Measurements from ENCODE around the gene ZNF436. TPM values are rescaled to one million over a fixed set of nuclear protein-coding genes. Genes with fewer than 3 reads are reported as not detected.

The ZNF436 gene
- total RNA-seq, 2 experiments from 2014 or later = 3.7 to 4.0 TPM

- no peak overlapping the region for H3K27ac Mint-ChIP-seq
- intact Hi-C loops (cut with DNase I, micrococcal nuclease) = no loop called here
- peaks cover 24% of the 10 kb centered on the region for H3K36me3 Mint-ChIP-seq (ENCODE audit: low read depth)
- TF ChIP-seq CTCF (IDR thresholded peaks at IDR 0.05) = no peak
- H3K9me3 Mint-ChIP-seq = no peaks in the 10 kb centered on the region
- Histone ChIP-seq H3K4me3 (ENCODE audit: low read length) (no peak overlapping the region), H3K4me1 (ENCODE audit: insufficient read depth, low read length) (peaks cover 3% of the 10 kb centered on the region), H3K27ac (ENCODE audit: low read depth in 1 of 2, low read length in 2 of 2) (no peak overlapping the region), H3K27me3 (ENCODE audit: control insufficient read depth in 1 of 2, insufficient read depth in 2 of 2, low read length in 2 of 2) (no peaks in the 10 kb centered on the region), H3K36me3 (ENCODE audit: insufficient read depth, low read length) (peaks cover 7% of the 10 kb centered on the region), H3K9me3 (ENCODE audit: control insufficient read depth in 1 of 2, insufficient read depth in 1 of 2, low read length in 2 of 2) (no peaks in the 10 kb centered on the region)
- peaks cover 15% of the 10 kb centered on the region for H3K4me1 Mint-ChIP-seq (ENCODE audit: low read depth)
- DNase-seq = no peak
- no peaks in the 10 kb centered on the region for H3K27me3 Mint-ChIP-seq
- CTCF ChIA-PET = no interaction called here
- POLR2A ChIA-PET = interaction anchor here (0.9 kb wide), 1 partner anchor 408 kb away, joined by 3 read pairs; the partner anchor contains the start of gene HMGCL
- no peak for ATAC-seq (ENCODE audit: poor library complexity)
- no peak overlapping the region for H3K4me3 Mint-ChIP-seq
Observed at GRCh38 chr1:23416964-23417363, 47.3 kb upstream of the ZNF436 start.

GRCh38 chr1:23408797-23409290 lies 39.2 kb upstream of the ZNF436 start:
- Mint-ChIP-seq H3K4me3 (no peak overlapping the region), H3K4me1 (ENCODE audit: low read depth) (peaks cover 6% of the 10 kb centered on the region), H3K9me3 (no peaks in the 10 kb centered on the region), H3K36me3 (ENCODE audit: low read depth) (peaks cover 8% of the 10 kb centered on the region), H3K27ac (no peak overlapping the region), H3K27me3 (no peaks in the 10 kb centered on the region)
- no peak for TF ChIP-seq CTCF (IDR thresholded peaks at IDR 0.05)
- no peak for ATAC-seq (ENCODE audit: poor library complexity)
- Histone ChIP-seq H3K4me1 (ENCODE audit: insufficient read depth, low read length) (peaks cover 9% of the 10 kb centered on the region), H3K27me3 (ENCODE audit: control insufficient read depth in 1 of 2, insufficient read depth in 2 of 2, low read length in 2 of 2) (no peaks in the 10 kb centered on the region), H3K27ac (ENCODE audit: low read depth in 1 of 2, low read length in 2 of 2) (no peak overlapping the region), H3K9me3 (ENCODE audit: control insufficient read depth in 1 of 2, insufficient read depth in 1 of 2, low read length in 2 of 2) (no peaks in the 10 kb centered on the region), H3K36me3 (ENCODE audit: insufficient read depth, low read length) (peaks cover 10% of the 10 kb centered on the region), H3K4me3 (ENCODE audit: low read length) (no peak overlapping the region)
- intact Hi-C loops (cut with DNase I, micrococcal nuclease) = no loop called here
- ChIA-PET POLR2A (interaction anchor here (0.6 kb wide), 1 partner anchor 132 kb away, joined by 3 read pairs; no protein-coding TSS in a partner anchor), CTCF (no interaction called here)
- no peak for DNase-seq

GRCh38 chr1:23407016-23407630 lies 37.5 kb upstream of the ZNF436 start:
- no peaks in the 10 kb centered on the region for H3K9me3 ChIP-seq (ENCODE audit: control insufficient read depth in 1 of 2, insufficient read depth in 1 of 2, low read length in 2 of 2)
- ChIA-PET CTCF (no interaction called here), POLR2A (no interaction called here)
- no peaks in the 10 kb centered on the region for H3K27me3 ChIP-seq (ENCODE audit: control insufficient read depth in 1 of 2, insufficient read depth in 2 of 2, low read length in 2 of 2)
- Mint-ChIP-seq H3K9me3 (no peaks in the 10 kb centered on the region), H3K27ac (no peak overlapping the region), H3K36me3 (ENCODE audit: low read depth) (peaks cover 18% of the 10 kb centered on the region), H3K27me3 (no peaks in the 10 kb centered on the region), H3K4me1 (ENCODE audit: low read depth) (peaks cover 10% of the 10 kb centered on the region), H3K4me3 (no peak overlapping the region)
- DNase-seq (no peak), ATAC-seq (ENCODE audit: poor library complexity) (no peak)
- peaks cover 12% of the 10 kb centered on the region for H3K4me1 ChIP-seq (ENCODE audit: insufficient read depth, low read length)
- intact Hi-C loops (cut with DNase I, micrococcal nuclease) = no loop called here
- peaks cover 10% of the 10 kb centered on the region for H3K36me3 ChIP-seq (ENCODE audit: insufficient read depth, low read length)
- no peak overlapping the region for H3K4me3 ChIP-seq (ENCODE audit: low read length)
- H3K27ac ChIP-seq (ENCODE audit: low read depth in 1 of 2, low read length in 2 of 2) = no peak overlapping the region
- no peak for TF ChIP-seq CTCF (IDR thresholded peaks at IDR 0.05)

Measured in CD4-positive, alpha-beta T cell (primary cell).